HG03354 (cell line): ENCODE data around the gene TSPO.

Experiments
- ATAC-seq: cut with Tn5 transposase; IDR thresholded peaks from one replicate; pipeline ENCODE4 v1.9.1; 2021; ENCODE audit warnings: mild to moderate bottlenecking; ENCODE audit not compliant: unreplicated experiment, poor library complexity, severe bottlenecking

TSPO gene

GRCh38 chr22:43210631-43211515 is 59.5 kb downstream of the TSPO start:
- ATAC-seq: no peak

- no peak for ATAC-seq
Measured at GRCh38 chr22:43211941-43212433, 60.6 kb downstream of the TSPO start.

- no peak for ATAC-seq
Measured at GRCh38 chr22:43212434-43212952, 61.1 kb downstream of the TSPO start.
